ENCODE data around the gene FAM78A. TPM values are rescaled to one million over a fixed set of nuclear protein-coding genes. Genes with fewer than 3 reads are reported as not detected.
A peak's percentile ranks its signal among the peaks of the same experiment; 100 is the strongest.

FAM78A gene
- total RNA-seq, 1 experiment from 2014 or later: 0.07 TPM

DNA sequence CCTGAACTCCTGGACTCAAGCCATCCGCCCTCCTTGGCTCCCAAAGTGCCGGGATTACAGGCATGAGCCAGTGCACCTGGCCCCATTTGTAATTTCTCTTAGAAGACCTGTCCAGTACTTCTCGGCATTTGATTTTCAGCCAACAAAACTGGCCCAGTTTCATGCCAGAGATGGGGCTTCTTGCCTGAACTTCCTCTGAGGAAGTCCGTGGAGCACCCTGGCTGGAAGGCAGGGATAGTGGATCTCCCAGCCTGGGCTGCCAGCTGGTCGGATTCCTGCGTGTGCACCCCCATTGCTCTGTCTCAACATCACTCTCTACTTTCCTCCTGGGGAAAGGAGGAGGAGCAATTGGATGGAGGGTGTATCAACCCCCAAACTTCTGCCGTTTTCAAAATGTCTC, 39.0 kb downstream of the FAM78A start:
- no TSS peak for BruUV-seq (replicated peaks)
- no peaks in the 10 kb centered on the region for H3K9me3 ChIP-seq (ENCODE audit: low read length)
- no peaks in the 10 kb centered on the region for H3K27me3 ChIP-seq (ENCODE audit: low read length)
- no peaks in the 10 kb centered on the region for H3K4me1 ChIP-seq (ENCODE audit: insufficient read depth, low read length)
- H3K36me3 ChIP-seq (ENCODE audit: low read depth, low read length): peaks cover 4% of the 10 kb centered on the region; the same call in 1 of the 2 replicates
- H4K20me1 ChIP-seq (ENCODE audit: low read length): no peaks in the 10 kb centered on the region
- ChIA-PET CTCF (no interaction called here), POLR2A (ENCODE audit: unreplicated experiment) (no interaction called here)
- H3K79me2 ChIP-seq (ENCODE audit: low read length): no peaks in the 10 kb centered on the region
- H3K4me2 ChIP-seq (ENCODE audit: low read length): no peak overlapping the region
- no peak for ATAC-seq
- no peak overlapping the region for H3K4me3 ChIP-seq (ENCODE audit: low read length)
- no peak overlapping the region for H2AFZ ChIP-seq (ENCODE audit: low read length)
- TF ChIP-seq, protein P1, sequence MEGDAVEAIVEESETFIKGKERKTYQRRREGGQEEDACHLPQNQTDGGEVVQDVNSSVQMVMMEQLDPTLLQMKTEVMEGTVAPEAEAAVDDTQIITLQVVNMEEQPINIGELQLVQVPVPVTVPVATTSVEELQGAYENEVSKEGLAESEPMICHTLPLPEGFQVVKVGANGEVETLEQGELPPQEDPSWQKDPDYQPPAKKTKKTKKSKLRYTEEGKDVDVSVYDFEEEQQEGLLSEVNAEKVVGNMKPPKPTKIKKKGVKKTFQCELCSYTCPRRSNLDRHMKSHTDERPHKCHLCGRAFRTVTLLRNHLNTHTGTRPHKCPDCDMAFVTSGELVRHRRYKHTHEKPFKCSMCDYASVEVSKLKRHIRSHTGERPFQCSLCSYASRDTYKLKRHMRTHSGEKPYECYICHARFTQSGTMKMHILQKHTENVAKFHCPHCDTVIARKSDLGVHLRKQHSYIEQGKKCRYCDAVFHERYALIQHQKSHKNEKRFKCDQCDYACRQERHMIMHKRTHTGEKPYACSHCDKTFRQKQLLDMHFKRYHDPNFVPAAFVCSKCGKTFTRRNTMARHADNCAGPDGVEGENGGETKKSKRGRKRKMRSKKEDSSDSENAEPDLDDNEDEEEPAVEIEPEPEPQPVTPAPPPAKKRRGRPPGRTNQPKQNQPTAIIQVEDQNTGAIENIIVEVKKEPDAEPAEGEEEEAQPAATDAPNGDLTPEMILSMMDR (conservative IDR thresholded peaks at IDR 0.05; ENCODE audit: low read depth, low read length): no peak
- TF ChIP-seq EZH2phosphoT487 (IDR thresholded peaks at IDR 0.05; ENCODE audit: borderline replicate concordance, low read length): no peak
- no peak for TF ChIP-seq EZH2 (IDR thresholded peaks at IDR 0.05; ENCODE audit: low read length, unreplicated experiment)
- H3K9ac ChIP-seq (ENCODE audit: low read length): no peak overlapping the region
- intact Hi-C loops (cut with micrococcal nuclease): no loop called here
- no peak for DNase-seq
- H3K9me2 ChIP-seq (replicated peaks; ENCODE audit: low read length): no peaks in the 10 kb centered on the region
- no peaks in the 10 kb centered on the region for H3F3A ChIP-seq (ENCODE audit: low read length, unreplicated experiment)
- H3K27ac ChIP-seq (ENCODE audit: low read length): no peak overlapping the region

DNA sequence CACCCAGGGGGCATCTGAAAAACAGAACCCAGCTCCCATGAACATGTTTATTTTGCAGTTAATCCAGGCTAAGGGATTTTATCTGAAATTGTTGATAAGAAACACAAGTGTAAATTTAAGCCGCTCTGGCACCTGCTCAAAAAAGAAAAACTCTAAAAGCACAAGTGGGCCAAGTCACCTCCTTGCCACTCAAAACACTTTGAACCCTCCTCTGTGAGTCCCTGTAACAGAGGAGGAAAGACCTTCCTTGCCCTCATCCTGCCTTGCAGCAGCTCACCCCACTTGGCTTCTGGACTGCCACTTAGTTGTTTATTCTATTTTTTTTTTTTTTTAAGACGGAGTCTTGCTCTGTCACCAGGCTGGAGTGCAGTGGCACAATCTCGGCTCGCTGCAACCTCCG, 39.5 kb downstream of the FAM78A start:
- ATAC-seq (no peak), DNase-seq (no peak)
- ChIA-PET POLR2A (ENCODE audit: unreplicated experiment) (no interaction called here), CTCF (no interaction called here)
- Histone ChIP-seq H3K4me1 (ENCODE audit: insufficient read depth, low read length) (no peaks in the 10 kb centered on the region), H3K9me3 (ENCODE audit: low read length) (no peaks in the 10 kb centered on the region), H3K9ac (ENCODE audit: low read length) (no peak overlapping the region), H3K4me3 (ENCODE audit: low read length) (no peak overlapping the region), H3K27ac (ENCODE audit: low read length) (no peak overlapping the region), H3K36me3 (ENCODE audit: low read depth, low read length) (peaks cover 8% of the 10 kb centered on the region; the same call in 1 of the 2 replicates), H3F3A (ENCODE audit: low read length, unreplicated experiment) (no peaks in the 10 kb centered on the region), H2AFZ (ENCODE audit: low read length) (no peak overlapping the region), H3K79me2 (ENCODE audit: low read length) (no peaks in the 10 kb centered on the region), H4K20me1 (ENCODE audit: low read length) (no peaks in the 10 kb centered on the region), H3K9me2 (replicated peaks; ENCODE audit: low read length) (no peaks in the 10 kb centered on the region), H3K4me2 (ENCODE audit: low read length) (no peak overlapping the region), H3K27me3 (ENCODE audit: low read length) (no peaks in the 10 kb centered on the region)
- BruUV-seq (replicated peaks): no TSS peak
- TF ChIP-seq, protein P1 (conservative IDR thresholded peaks at IDR 0.05; ENCODE audit: low read depth, low read length): no peak
- TF ChIP-seq EZH2 (IDR thresholded peaks at IDR 0.05; ENCODE audit: low read length, unreplicated experiment) (no peak), EZH2phosphoT487 (IDR thresholded peaks at IDR 0.05; ENCODE audit: borderline replicate concordance, low read length) (no peak)
- intact Hi-C loops (cut with micrococcal nuclease): no loop called here

DNA sequence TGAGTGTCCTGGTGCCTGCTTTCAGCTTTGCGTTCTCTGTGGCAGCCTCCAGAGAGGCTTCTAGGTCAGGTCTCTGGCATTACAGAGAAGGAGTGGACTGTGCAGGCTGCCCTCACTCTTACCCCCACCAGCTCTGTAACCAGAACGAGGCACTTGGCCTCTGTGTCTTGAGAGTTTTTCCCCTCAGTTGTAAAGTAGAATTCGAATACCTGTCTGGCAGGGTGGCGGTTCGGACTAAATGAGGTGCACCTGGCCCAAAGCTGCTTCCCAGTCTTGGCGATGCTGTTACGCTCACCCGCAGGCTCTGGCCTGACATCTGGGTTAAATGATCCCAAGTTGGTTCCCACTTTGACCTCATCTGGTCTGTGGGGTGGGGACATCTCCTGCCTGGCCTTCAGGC, 40.1 kb downstream of the FAM78A start:
- ChIA-PET CTCF (no interaction called here), POLR2A (ENCODE audit: unreplicated experiment) (no interaction called here)
- no peak overlapping the region for H3K27ac ChIP-seq (ENCODE audit: low read length)
- H3K9me2 ChIP-seq (replicated peaks; ENCODE audit: low read length): no peaks in the 10 kb centered on the region
- no peak overlapping the region for H3K4me2 ChIP-seq (ENCODE audit: low read length)
- no peak overlapping the region for H2AFZ ChIP-seq (ENCODE audit: low read length)
- no peaks in the 10 kb centered on the region for H3F3A ChIP-seq (ENCODE audit: low read length, unreplicated experiment)
- TF ChIP-seq EZH2phosphoT487 (IDR thresholded peaks at IDR 0.05; ENCODE audit: borderline replicate concordance, low read length) (no peak), EZH2 (IDR thresholded peaks at IDR 0.05; ENCODE audit: low read length, unreplicated experiment) (no peak)
- TF ChIP-seq, protein P1 (conservative IDR thresholded peaks at IDR 0.05; ENCODE audit: low read depth, low read length): no peak
- no peak overlapping the region for H3K4me3 ChIP-seq (ENCODE audit: low read length)
- H4K20me1 ChIP-seq (ENCODE audit: low read length): no peaks in the 10 kb centered on the region
- no peaks in the 10 kb centered on the region for H3K9me3 ChIP-seq (ENCODE audit: low read length)
- DNase-seq (no peak), ATAC-seq (no peak)
- H3K36me3 ChIP-seq (ENCODE audit: low read depth, low read length): peaks cover 11% of the 10 kb centered on the region; the same call in 1 of the 2 replicates
- no peak overlapping the region for H3K9ac ChIP-seq (ENCODE audit: low read length)
- H3K79me2 ChIP-seq (ENCODE audit: low read length): no peaks in the 10 kb centered on the region
- intact Hi-C loops (cut with micrococcal nuclease): no loop called here
- H3K27me3 ChIP-seq (ENCODE audit: low read length): no peaks in the 10 kb centered on the region
- no peaks in the 10 kb centered on the region for H3K4me1 ChIP-seq (ENCODE audit: insufficient read depth, low read length)
- TSS peak; percentile 13 for BruUV-seq (replicated peaks)
